WTC11 (cell line): ENCODE measurements around the gene PRICKLE1. TPM values are rescaled to one million over a fixed set of nuclear protein-coding genes. Genes with fewer than 3 reads are reported as not detected.
A peak's percentile ranks its signal among the peaks of the same experiment; 100 is the strongest.

Source experiments
- ATAC-seq: fragments of 200-7000 bp; cut with Tn5 transposase; 2 replicates; pipeline ENCODE4 v1.10.0; 2021; ENCODE audit warnings: mild to moderate bottlenecking, moderate library complexity
- CTCF ChIA-PET: fragments of 300-600 bp; sonication (Branson Sonifier 250); formaldehyde crosslinking; loops from one replicate; lab custom pipeline; 2021; ENCODE audit warnings: antibody characterized with exemption; lab: Charles Lee
- POLR2A ChIA-PET: fragments of 350-600 bp; sonication (Branson Sonifier 250); formaldehyde crosslinking; loops from one replicate; lab custom pipeline; 2021; ENCODE audit warnings: antibody characterized with exemption; lab: Charles Lee
- DNase-seq: peaks from one replicate; pipeline ENCODE4 v3.0.0; 2021; ENCODE audit warnings: low spot score
- H3K27ac Mint-ChIP-seq: 2 replicates; pipeline ENCODE4 v1.8.0; 2021; ENCODE audit warnings: mixed read lengths
- H3K27me3 Mint-ChIP-seq: 2 replicates; pipeline ENCODE4 v1.8.0; 2021; ENCODE audit warnings: low read depth, mild to moderate bottlenecking, moderate library complexity, mixed read lengths
- H3K36me3 Mint-ChIP-seq: 2 replicates; pipeline ENCODE4 v1.8.0; 2021; ENCODE audit warnings: mixed read lengths
- H3K4me1 Mint-ChIP-seq: 2 replicates; pipeline ENCODE4 v1.8.0; 2022; ENCODE audit warnings: mixed read lengths
- H3K4me3 Mint-ChIP-seq: 2 replicates; pipeline ENCODE4 v1.8.0; 2021; ENCODE audit warnings: mild to moderate bottlenecking, moderate library complexity, mixed read lengths
- H3K9me3 Mint-ChIP-seq: 2 replicates; pipeline ENCODE4 v1.8.0; 2021; ENCODE audit warnings: mixed read lengths
- FOXK1 ChIP-seq: sonication (generic); formaldehyde crosslinking; IDR thresholded peaks from 2 replicates; pipeline ENCODE4 v1.8.0; 2022; ENCODE audit warnings: mild to moderate bottlenecking, moderate library complexity, missing genetic modification reagents
- GABPB1 ChIP-seq: sonication (generic); formaldehyde crosslinking; IDR thresholded peaks from 2 replicates; pipeline ENCODE4 v1.8.1; 2023; ENCODE audit warnings: mild to moderate bottlenecking, missing genetic modification reagents
- HMGA2 ChIP-seq: fragments of 250-450 bp; sonication (Bioruptor Pico); IDR thresholded peaks from 2 replicates; pipeline ENCODE4 v1.4.0; 2021; ENCODE audit warnings: mild to moderate bottlenecking, moderate library complexity
- HMGXB4 ChIP-seq: sonication (generic); formaldehyde crosslinking; IDR thresholded peaks from 2 replicates; pipeline ENCODE4 v1.8.1; 2023; ENCODE audit warnings: mild to moderate bottlenecking, moderate library complexity, missing genetic modification reagents
- JUN ChIP-seq: sonication (generic); formaldehyde crosslinking; IDR thresholded peaks from 2 replicates; pipeline ENCODE4 v1.8.0; 2023; ENCODE audit warnings: mild to moderate bottlenecking, missing genetic modification reagents
- OVOL2 ChIP-seq: fragments of 250-450 bp; sonication (Bioruptor Pico); IDR thresholded peaks from 2 replicates; pipeline ENCODE4 v1.9.0; 2021; ENCODE audit warnings: mild to moderate bottlenecking, borderline replicate concordance
- SMAD3 ChIP-seq: sonication (generic); formaldehyde crosslinking; IDR thresholded peaks from 2 replicates; pipeline ENCODE4 v1.8.0; 2022; ENCODE audit warnings: missing genetic modification reagents, mild to moderate bottlenecking, borderline replicate concordance
- SOX15 ChIP-seq: fragments of 250-450 bp; sonication (Bioruptor Pico); IDR thresholded peaks from 2 replicates; pipeline ENCODE4 v1.9.0; 2021; ENCODE audit warnings: mild to moderate bottlenecking
- SP1 ChIP-seq: sonication (generic); formaldehyde crosslinking; conservative IDR thresholded peaks from 2 replicates; pipeline ENCODE4 v1.8.1; 2022; ENCODE audit warnings: missing genetic modification reagents
- TEAD1 ChIP-seq: sonication (generic); formaldehyde crosslinking; IDR thresholded peaks from 2 replicates; pipeline ENCODE4 v1.8.0; 2022; ENCODE audit warnings: mild to moderate bottlenecking, missing genetic modification reagents
- ZBTB21 ChIP-seq: sonication (generic); formaldehyde crosslinking; IDR thresholded peaks from 2 replicates; pipeline ENCODE4 v1.8.1; 2023; ENCODE audit warnings: mild to moderate bottlenecking, missing genetic modification reagents, borderline replicate concordance
- ZMAT4 ChIP-seq: fragments of 250-450 bp; sonication (Bioruptor Pico); IDR thresholded peaks from 2 replicates; pipeline ENCODE4 v1.9.0; 2021; ENCODE audit warnings: mild to moderate bottlenecking
- ZNF121 ChIP-seq: sonication (generic); formaldehyde crosslinking; IDR thresholded peaks from 2 replicates; pipeline ENCODE4 v1.8.0; 2023; ENCODE audit warnings: missing genetic modification reagents
- ZNF416 ChIP-seq: fragments of 250-450 bp; sonication (Bioruptor Pico); IDR thresholded peaks from 2 replicates; pipeline ENCODE4 v1.9.0; 2021; ENCODE audit warnings: mild to moderate bottlenecking, inconsistent platforms
- total RNA-seq: library from RNA; stranded (reverse); gene quantifications from 3 replicates; pipeline ENCODE4 v1.2.3, GENCODE V29; 2021
- TF ChIP-seq, protein P1 (sequence below): fragments of 250-450 bp; sonication (Bioruptor Pico); IDR thresholded peaks from 2 replicates; pipeline ENCODE4 v1.9.0; 2021; ENCODE audit warnings: mild to moderate bottlenecking
- TF ChIP-seq, protein P2 (sequence below): sonication (generic); formaldehyde crosslinking; IDR thresholded peaks from 2 replicates; pipeline ENCODE4 v1.8.1; 2022; ENCODE audit warnings: mild to moderate bottlenecking, missing genetic modification reagents, moderate library complexity, borderline replicate concordance
- TF ChIP-seq, protein P3 (sequence below): sonication (generic); formaldehyde crosslinking; IDR thresholded peaks from 2 replicates; pipeline ENCODE4 v1.8.0; 2022; ENCODE audit warnings: mild to moderate bottlenecking, missing genetic modification reagents
- TF ChIP-seq, protein P4 (sequence below): sonication (generic); formaldehyde crosslinking; IDR thresholded peaks from 2 replicates; pipeline ENCODE4 v1.8.0; 2023; ENCODE audit warnings: missing genetic modification reagents

Gene PRICKLE1
- total RNA-seq, 1 experiment from 2014 or later = 11.7 TPM

DNA sequence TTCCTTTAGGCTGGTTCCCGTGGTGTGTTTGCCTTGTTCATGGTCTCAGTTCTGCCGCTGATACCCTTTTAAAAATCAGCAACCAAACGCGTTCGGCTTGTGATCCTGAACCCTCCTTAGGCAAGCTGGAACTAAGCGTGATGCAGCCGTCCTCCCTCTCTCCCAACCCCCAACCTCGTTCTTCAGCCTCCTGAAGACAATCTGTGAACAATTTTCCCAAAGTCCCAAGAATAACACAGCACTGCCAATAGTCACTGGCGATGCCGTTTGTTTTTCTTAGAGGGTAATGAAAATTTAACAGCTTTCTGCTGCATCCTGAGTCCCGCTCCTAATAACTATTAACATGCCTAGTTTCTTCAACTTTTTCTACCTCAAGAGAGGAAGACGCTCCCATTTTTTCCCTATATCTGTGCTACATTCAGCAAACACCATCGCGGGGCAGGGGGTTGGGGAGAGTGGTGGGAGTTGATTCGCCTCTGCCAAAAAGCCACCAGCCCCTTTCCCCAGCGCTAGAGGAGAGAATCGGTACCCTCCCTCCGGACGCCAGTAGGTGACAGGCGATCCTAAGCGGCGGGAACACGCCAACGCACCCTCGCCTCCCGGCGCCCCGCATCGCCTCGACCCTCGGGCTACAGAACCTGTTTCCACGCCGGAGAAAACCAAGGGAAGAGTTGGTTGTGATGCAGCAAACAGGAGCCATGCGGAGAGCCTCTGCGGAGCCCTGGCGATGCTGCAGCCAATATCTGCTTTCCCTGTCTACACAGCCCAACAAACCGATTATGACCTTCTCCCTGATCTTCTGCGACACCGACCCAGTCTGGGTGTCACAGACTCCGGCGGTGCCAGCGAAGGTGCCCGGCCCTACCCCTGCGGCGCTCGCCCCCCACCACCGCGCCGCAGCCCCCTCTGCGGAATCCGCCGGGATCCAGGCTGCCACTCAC, 752 bp downstream of the PRICKLE1 start:
- H3K9me3 Mint-ChIP-seq = no peaks in the 10 kb centered on the region
- ChIA-PET POLR2A (no interaction called here), CTCF (interaction anchor here (0.5 to 2.5 kb wide), 6 partner anchors 11 to 750 kb away, joined by 3 to 19 read pairs (median 4); no protein-coding TSS in a partner anchor)
- H3K4me1 Mint-ChIP-seq = peaks cover 16% of the 10 kb centered on the region
- H3K36me3 Mint-ChIP-seq = no peaks in the 10 kb centered on the region
- ATAC-seq = peak; percentile 73
- DNase-seq = peak; percentile 73
- peaks cover 51% of the 10 kb centered on the region for H3K27me3 Mint-ChIP-seq
- H3K4me3 Mint-ChIP-seq = peak overlapping the region; percentile 77
- TF ChIP-seq ZMAT4 (CRISPR knock-in tag) (no peak), HMGXB4 (CRISPR knock-in tag) (0 out of 2 replicates have a peak, but pooled peaks have one; percentile 64), ZNF416 (CRISPR knock-in tag) (no peak), JUN (CRISPR knock-in tag) (0 out of 2 replicates have a peak, but pooled peaks have one; percentile 0), FOXK1 (CRISPR knock-in tag) (no peak), SP1 (CRISPR knock-in tag) (peak; percentile 17; the same call in 1 of the 2 replicates), SMAD3 (CRISPR knock-in tag) (0 out of 2 replicates have a peak, but pooled peaks have one; percentile 64), SOX15 (CRISPR knock-in tag) (no peak), ZNF121 (CRISPR knock-in tag) (no peak)
- TF ChIP-seq, protein P1, sequence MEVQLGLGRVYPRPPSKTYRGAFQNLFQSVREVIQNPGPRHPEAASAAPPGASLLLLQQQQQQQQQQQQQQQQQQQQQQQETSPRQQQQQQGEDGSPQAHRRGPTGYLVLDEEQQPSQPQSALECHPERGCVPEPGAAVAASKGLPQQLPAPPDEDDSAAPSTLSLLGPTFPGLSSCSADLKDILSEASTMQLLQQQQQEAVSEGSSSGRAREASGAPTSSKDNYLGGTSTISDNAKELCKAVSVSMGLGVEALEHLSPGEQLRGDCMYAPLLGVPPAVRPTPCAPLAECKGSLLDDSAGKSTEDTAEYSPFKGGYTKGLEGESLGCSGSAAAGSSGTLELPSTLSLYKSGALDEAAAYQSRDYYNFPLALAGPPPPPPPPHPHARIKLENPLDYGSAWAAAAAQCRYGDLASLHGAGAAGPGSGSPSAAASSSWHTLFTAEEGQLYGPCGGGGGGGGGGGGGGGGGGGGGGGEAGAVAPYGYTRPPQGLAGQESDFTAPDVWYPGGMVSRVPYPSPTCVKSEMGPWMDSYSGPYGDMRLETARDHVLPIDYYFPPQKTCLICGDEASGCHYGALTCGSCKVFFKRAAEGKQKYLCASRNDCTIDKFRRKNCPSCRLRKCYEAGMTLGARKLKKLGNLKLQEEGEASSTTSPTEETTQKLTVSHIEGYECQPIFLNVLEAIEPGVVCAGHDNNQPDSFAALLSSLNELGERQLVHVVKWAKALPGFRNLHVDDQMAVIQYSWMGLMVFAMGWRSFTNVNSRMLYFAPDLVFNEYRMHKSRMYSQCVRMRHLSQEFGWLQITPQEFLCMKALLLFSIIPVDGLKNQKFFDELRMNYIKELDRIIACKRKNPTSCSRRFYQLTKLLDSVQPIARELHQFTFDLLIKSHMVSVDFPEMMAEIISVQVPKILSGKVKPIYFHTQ = no peak
- TF ChIP-seq, protein P2, sequence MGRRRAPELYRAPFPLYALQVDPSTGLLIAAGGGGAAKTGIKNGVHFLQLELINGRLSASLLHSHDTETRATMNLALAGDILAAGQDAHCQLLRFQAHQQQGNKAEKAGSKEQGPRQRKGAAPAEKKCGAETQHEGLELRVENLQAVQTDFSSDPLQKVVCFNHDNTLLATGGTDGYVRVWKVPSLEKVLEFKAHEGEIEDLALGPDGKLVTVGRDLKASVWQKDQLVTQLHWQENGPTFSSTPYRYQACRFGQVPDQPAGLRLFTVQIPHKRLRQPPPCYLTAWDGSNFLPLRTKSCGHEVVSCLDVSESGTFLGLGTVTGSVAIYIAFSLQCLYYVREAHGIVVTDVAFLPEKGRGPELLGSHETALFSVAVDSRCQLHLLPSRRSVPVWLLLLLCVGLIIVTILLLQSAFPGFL = no peak
- TF ChIP-seq, protein P3, sequence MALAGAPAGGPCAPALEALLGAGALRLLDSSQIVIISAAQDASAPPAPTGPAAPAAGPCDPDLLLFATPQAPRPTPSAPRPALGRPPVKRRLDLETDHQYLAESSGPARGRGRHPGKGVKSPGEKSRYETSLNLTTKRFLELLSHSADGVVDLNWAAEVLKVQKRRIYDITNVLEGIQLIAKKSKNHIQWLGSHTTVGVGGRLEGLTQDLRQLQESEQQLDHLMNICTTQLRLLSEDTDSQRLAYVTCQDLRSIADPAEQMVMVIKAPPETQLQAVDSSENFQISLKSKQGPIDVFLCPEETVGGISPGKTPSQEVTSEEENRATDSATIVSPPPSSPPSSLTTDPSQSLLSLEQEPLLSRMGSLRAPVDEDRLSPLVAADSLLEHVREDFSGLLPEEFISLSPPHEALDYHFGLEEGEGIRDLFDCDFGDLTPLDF = peak; percentile 37; the same call in 1 of the 2 replicates
- TF ChIP-seq, all 79 proteins: peak for 5
- no peak overlapping the region for H3K27ac Mint-ChIP-seq

DNA sequence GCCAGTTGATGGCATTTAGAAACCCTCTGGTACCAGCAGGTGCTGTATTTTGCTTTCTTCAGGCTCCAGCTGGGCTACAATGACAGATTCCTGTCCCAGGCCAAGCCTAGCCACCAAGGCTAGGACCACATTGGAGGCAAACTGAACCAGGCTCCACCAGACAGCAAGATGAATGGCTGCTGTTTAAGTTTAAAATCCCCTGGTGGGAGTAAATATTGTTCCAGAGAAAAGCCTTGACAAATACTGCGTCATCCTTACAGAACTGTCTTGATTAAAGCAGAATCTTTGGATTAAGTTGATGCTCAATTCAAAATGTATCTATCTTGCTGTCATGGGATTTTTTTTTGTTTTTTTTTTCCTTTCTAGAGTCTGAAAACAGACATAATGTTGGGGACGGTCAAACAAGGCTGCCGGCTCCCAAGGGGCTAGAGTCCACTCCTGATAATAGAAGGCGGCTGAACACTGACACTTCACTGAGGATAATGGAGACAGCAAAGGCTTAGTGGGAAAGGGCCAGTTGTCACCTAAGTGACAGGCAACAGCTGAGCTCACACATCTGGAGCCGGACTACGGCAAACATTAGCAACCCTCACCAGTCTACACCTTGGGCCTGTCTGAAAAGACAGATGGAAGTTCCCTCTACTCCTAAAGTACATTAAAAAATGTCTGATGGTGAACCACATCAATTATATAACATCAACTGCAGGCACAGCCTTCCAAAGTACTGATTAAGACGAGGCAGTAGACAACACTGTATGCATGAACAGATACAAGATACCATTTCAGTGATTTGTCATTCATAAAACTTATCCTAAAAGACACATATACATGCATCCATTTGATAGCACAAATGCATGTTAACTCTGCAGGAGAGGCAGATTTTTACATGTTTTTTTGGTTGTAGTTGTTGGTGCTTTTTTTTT, 1.7 kb downstream of the PRICKLE1 start:
- POLR2A ChIA-PET = no interaction called here
- Mint-ChIP-seq H3K27me3 (peaks cover 51% of the 10 kb centered on the region), H3K9me3 (no peaks in the 10 kb centered on the region), H3K4me3 (0 out of 2 replicates have a peak overlapping the region, but pooled peaks have one; percentile 10)
- CTCF ChIA-PET = interaction anchor here (0.5 to 2.5 kb wide), 4 partner anchors 10 to 751 kb away, joined by 3 to 19 read pairs (median 3); no protein-coding TSS in a partner anchor
- TF ChIP-seq OVOL2 (no peak), TEAD1 (CRISPR knock-in tag) (no peak), HMGA2 (CRISPR knock-in tag) (no peak), GABPB1 (CRISPR knock-in tag) (peak; percentile 44; the same call in 1 of the 2 replicates), ZBTB21 (no peak)
- TF ChIP-seq, protein P4, sequence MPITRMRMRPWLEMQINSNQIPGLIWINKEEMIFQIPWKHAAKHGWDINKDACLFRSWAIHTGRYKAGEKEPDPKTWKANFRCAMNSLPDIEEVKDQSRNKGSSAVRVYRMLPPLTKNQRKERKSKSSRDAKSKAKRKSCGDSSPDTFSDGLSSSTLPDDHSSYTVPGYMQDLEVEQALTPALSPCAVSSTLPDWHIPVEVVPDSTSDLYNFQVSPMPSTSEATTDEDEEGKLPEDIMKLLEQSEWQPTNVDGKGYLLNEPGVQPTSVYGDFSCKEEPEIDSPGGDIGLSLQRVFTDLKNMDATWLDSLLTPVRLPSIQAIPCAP (CRISPR knock-in tag) = no peak
- TF ChIP-seq, all 79 proteins: peak for 1
- ATAC-seq (no peak), DNase-seq (no peak)
- Mint-ChIP-seq H3K27ac (no peak overlapping the region), H3K4me1 (peaks cover 16% of the 10 kb centered on the region), H3K36me3 (no peaks in the 10 kb centered on the region)
